ENCODE data around the gene ARL4A. TPM values are rescaled to one million over a fixed set of nuclear protein-coding genes. Genes with fewer than 3 reads are reported as not detected.

ARL4A gene
- total and polyA plus RNA-seq, 9 of the 15 experiments (the other 6 are each of a cell fraction or from before 2014, with no cell fraction given), result 118 to 688 (median 172) TPM

DNA sequence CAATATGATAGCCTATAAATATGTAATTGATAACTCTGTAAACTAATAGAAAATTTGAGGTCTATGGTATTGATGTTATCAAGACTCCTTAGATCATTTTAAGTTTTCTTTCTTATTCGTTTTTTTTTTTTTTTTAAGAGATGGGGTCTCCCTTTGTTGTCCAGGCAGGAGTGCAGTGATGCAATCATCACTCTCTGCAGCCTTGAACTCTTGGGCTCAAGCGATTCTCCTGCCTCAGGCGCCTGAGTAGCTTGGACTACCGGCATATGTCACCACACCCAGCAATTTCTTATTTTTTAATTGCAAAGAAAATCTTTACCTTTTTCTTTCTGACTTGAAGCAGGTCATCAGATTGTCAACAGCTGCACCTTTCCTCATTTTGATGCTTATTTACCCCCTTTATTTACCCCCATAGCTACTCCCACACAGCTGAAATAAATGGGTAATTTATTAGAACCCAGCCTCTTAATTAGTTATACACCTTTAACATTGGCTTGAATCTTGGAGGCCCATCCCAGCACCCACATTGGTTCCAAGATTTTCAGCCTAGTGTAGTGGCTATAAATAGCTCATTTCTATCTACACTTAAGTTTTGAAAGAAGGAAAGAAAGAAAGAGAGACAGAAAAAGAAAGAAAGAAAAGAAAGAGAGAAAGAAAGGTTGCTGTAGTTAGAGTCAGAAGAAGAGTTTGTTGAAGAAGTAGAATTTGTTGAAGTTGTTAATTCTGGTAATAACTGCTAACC, 38.3 kb downstream of the ARL4A start (continued):
- peak; percentile 76 for TF ChIP-seq DACH1 (IDR thresholded peaks at IDR 0.05; ENCODE audit: partially characterized antibody)
- TF ChIP-seq, protein P1, sequence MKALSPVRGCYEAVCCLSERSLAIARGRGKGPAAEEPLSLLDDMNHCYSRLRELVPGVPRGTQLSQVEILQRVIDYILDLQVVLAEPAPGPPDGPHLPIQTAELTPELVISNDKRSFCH (CRISPR knock-in tag; IDR thresholded peaks at IDR 0.05), result no peak
- TF ChIP-seq, protein P1 (tag; IDR thresholded peaks at IDR 0.05), result no peak
- TF ChIP-seq, protein P2, sequence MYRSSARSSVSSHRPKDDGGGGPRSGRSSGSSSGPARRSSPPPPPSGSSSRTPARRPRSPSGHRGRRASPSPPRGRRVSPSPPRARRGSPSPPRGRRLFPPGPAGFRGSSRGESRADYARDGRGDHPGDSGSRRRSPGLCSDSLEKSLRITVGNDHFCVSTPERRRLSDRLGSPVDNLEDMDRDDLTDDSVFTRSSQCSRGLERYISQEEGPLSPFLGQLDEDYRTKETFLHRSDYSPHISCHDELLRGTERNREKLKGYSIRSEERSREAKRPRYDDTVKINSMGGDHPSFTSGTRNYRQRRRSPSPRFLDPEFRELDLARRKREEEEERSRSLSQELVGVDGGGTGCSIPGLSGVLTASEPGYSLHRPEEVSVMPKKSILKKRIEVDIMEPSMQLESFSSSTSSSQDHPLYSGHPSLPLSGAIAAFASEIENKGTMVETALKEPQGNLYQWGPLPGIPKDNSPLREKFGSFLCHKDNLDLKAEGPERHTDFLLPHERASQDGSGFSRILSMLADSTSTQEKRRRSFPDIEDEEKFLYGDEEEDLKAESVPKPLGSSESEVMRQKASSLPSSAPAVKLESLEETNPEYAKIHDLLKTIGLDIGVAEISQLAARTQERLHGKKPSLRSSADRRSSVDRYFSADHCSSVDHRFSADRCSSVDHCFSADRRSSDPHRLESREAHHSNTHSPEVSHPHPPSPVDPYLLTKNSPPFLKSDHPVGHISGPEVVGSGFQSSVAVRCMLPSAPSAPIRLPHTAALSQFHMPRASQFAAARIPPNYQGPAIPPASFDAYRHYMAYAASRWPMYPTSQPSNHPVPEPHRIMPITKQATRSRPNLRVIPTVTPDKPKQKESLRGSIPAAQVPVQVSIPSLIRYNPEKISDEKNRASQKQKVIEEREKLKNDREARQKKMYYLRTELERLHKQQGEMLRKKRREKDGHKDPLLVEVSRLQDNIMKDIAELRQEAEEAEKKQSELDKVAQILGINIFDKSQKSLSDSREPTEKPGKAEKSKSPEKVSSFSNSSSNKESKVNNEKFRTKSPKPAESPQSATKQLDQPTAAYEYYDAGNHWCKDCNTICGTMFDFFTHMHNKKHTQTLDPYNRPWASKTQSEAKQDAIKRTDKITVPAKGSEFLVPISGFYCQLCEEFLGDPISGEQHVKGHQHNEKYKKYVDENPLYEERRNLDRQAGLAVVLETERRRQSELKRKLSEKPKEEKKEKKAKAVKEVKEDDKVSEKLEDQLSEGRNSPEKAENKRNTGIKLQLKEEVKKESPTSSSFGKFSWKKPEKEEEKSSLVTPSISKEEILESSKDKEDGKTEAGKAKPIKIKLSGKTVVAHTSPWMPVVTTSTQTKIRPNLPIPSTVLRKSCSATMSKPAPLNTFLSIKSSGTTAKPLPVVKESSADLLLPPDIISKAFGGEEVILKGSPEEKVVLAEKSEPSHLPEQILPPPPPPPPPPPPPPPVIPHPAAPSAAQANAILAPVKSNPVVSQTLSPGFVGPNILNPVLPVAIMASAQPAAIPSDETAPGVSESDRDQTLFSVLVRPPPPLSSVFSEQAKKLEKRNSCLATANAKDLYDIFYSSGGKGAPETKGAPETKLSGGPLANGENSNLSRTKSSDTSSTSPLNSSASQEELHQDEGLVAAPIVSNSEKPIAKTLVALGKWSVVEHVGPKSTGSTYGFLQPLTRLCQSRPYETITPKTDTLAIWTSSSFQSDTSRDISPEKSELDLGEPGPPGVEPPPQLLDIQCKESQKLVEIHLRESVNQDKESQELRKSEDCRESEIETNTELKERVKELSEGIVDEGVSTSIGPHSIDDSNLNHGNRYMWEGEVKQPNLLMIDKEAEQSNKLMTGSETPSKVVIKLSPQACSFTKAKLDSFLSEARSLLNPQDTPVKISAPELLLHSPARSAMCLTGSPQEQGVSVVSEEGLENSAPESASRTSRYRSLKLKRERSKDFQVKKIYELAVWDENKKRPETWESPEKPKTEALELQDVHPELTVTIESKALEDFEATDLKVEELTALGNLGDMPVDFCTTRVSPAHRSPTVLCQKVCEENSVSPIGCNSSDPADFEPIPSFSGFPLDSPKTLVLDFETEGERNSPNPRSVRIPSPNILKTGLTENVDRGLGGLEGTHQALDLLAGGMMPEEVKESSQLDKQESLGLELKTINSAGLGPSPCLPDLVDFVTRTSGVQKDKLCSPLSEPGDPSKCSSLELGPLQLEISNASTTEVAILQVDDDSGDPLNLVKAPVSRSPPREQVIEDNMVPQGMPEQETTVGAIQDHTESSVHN (IDR thresholded peaks at IDR 0.05; ENCODE audit: borderline replicate concordance in 1 of 2, low read depth in 1 of 2), result no peak
- no peak for TF ChIP-seq MCM7 (IDR thresholded peaks at IDR 0.05)
- no peak for TF ChIP-seq ZNF830 (CRISPR knock-in tag; IDR thresholded peaks at IDR 0.05)
- no peak for TF ChIP-seq TEAD2 (tag; IDR thresholded peaks at IDR 0.05)
- TF ChIP-seq, protein P3, sequence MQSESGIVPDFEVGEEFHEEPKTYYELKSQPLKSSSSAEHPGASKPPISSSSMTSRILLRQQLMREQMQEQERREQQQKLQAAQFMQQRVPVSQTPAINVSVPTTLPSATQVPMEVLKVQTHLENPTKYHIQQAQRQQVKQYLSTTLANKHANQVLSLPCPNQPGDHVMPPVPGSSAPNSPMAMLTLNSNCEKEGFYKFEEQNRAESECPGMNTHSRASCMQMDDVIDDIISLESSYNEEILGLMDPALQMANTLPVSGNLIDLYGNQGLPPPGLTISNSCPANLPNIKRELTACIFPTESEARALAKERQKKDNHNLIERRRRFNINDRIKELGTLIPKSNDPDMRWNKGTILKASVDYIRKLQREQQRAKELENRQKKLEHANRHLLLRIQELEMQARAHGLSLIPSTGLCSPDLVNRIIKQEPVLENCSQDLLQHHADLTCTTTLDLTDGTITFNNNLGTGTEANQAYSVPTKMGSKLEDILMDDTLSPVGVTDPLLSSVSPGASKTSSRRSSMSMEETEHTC (IDR thresholded peaks at IDR 0.05), result no peak
